ENCODE results near the gene IGF2BP2.
A peak's percentile ranks its signal among the peaks of the same experiment; 100 is the strongest.
"Not testable (repeated sequence)": the region's sequence is repeated elsewhere in the genome, so short reads cannot be mapped to it uniquely, and the experiment has no call there.

Gene IGF2BP2

DNA sequence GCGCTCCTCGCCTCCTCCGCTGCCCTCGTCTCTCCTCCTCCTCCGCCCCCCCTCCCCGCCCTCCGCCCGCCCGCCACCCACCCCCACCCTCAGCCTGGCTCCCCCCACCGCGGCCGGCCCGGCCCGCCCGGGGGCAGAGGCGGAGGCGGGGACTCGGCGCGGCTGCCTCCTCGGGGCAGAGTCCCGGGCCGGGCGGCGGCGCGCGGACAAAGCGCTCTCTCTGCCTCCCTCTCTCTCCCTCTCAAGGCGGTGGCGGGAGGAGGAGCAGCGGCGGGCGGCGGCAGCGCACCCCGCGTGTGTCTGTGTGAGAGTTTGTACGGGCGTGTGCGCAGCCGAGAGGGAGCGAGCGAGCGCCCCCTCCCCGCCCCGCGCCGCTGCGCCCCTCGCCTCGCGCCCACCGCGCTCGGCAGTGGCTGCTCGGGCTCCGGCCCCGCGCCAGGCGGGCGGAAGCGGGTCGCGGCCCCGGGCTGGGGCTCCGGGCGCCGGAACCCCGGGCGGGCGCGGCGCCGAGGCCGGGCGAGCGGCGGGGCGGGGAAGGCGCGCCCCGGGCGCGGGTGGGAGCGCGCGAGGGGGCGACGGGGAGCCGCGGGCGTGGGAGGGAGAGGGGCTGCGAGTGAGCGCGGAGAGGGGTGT lies at the start of gene IGF2BP2:
Gene IGF2BP2, minus strand, starts transcription at position 37 of the 633 bp plus-strand sequence. CDS start 82 bp downstream, outside the sequence.
- Mint-ChIP-seq H3K27ac (no peak within 1 kb of the TSS), H3K4me3 (peak within 1 kb of the TSS; percentile 70), H3K4me1 (ENCODE audit: low read depth) (peaks cover 8% of the 10 kb centered on the region), H3K9me3 (no peaks in the 10 kb centered on the region), H3K36me3 (ENCODE audit: low read depth) (peaks cover 2% of the 10 kb centered on the region), H3K27me3 (ENCODE audit: low read depth) (peaks cover 76% of the 10 kb centered on the region)
- DNase-seq (ENCODE audit: low spot score): peak; percentile 55

DNA sequence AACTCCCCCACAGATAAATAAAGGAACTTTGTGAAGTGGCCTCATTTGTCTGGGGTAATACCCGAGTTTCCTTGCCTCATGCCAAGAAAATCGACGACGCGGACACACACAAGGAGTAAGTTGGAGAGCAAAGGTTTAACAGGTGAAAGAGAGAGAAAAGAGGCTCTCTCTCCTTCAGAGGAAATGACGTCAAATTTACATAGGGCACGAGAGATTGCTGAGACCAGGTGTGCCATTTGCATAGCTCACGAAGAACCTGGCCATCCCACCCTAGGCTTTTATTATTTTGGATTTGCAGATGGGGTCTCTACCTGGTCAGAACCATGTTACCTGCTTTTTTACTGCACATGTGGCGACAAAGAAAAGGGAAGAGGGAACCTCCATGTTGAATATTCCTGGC lies 49.3 kb upstream of the IGF2BP2 start:
- DNase-seq (ENCODE audit: low spot score): no peak
- Mint-ChIP-seq H3K27ac (no peak overlapping the region), H3K36me3 (ENCODE audit: low read depth) (no peaks in the 10 kb centered on the region), H3K4me3 (no peak overlapping the region), H3K4me1 (ENCODE audit: low read depth) (no peaks in the 10 kb centered on the region), H3K9me3 (no peaks in the 10 kb centered on the region), H3K27me3 (ENCODE audit: low read depth) (no peaks in the 10 kb centered on the region)

- H3K36me3 Mint-ChIP-seq (ENCODE audit: low read depth): no peaks in the 10 kb centered on the region
- H3K9me3 Mint-ChIP-seq: no peaks in the 10 kb centered on the region
- H3K4me3 Mint-ChIP-seq: no peak overlapping the region
- H3K27me3 Mint-ChIP-seq (ENCODE audit: low read depth): peaks cover 13% of the 10 kb centered on the region
- no peak for DNase-seq (ENCODE audit: low spot score)
- no peaks in the 10 kb centered on the region for H3K4me1 Mint-ChIP-seq (ENCODE audit: low read depth)
- H3K27ac Mint-ChIP-seq: no peak overlapping the region
These were observed 42.8 kb upstream of the IGF2BP2 start for GRCh38 chr3:185867650-185868049.

DNA sequence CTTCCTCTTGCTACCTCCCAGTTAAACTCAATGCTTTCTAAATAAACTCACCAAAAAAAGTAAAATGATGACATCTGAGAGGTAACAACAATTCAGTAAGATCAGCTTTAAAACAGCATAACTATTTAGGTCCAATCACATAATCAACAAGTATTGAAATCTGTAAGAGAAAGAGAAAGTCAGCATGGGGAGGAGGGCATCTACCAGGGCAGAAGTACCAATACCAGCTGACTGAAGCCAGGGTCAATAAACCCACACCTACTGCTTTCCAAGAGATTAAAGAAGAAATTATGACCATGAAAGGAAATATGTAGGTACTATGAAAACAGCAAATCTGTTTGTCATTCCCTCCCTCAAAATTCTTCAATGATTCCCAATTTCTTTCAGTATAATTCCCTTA lies 42.2 kb upstream of the IGF2BP2 start:
- DNase-seq (ENCODE audit: low spot score): no peak
- Mint-ChIP-seq H3K27me3 (ENCODE audit: low read depth) (peaks cover 13% of the 10 kb centered on the region), H3K9me3 (no peaks in the 10 kb centered on the region), H3K36me3 (ENCODE audit: low read depth) (no peaks in the 10 kb centered on the region), H3K27ac (no peak overlapping the region), H3K4me3 (no peak overlapping the region), H3K4me1 (ENCODE audit: low read depth) (no peaks in the 10 kb centered on the region)

- no peaks in the 10 kb centered on the region for H3K36me3 Mint-ChIP-seq (ENCODE audit: low read depth)
- H3K27me3 Mint-ChIP-seq (ENCODE audit: low read depth): peaks cover 13% of the 10 kb centered on the region
- no peak overlapping the region for H3K27ac Mint-ChIP-seq
- no peak overlapping the region for H3K4me3 Mint-ChIP-seq
- H3K4me1 Mint-ChIP-seq (ENCODE audit: low read depth): no peaks in the 10 kb centered on the region
- DNase-seq (ENCODE audit: low spot score): no peak
- H3K9me3 Mint-ChIP-seq: no peaks in the 10 kb centered on the region
These were observed 41.7 kb upstream of the IGF2BP2 start for GRCh38 chr3:185866555-185866954.

GRCh38 chr3:185865247-185865646 lies 40.4 kb upstream of the IGF2BP2 start:
- H3K27ac Mint-ChIP-seq: no peak overlapping the region
- H3K27me3 Mint-ChIP-seq (ENCODE audit: low read depth): peaks cover 15% of the 10 kb centered on the region
- no peaks in the 10 kb centered on the region for H3K9me3 Mint-ChIP-seq
- H3K4me3 Mint-ChIP-seq: no peak overlapping the region
- H3K36me3 Mint-ChIP-seq (ENCODE audit: low read depth): no peaks in the 10 kb centered on the region
- H3K4me1 Mint-ChIP-seq (ENCODE audit: low read depth): no peaks in the 10 kb centered on the region
- no peak for DNase-seq (ENCODE audit: low spot score)

- H3K9me3 Mint-ChIP-seq: no peaks in the 10 kb centered on the region
- peaks cover 15% of the 10 kb centered on the region for H3K27me3 Mint-ChIP-seq (ENCODE audit: low read depth)
- H3K4me1 Mint-ChIP-seq (ENCODE audit: low read depth): no peaks in the 10 kb centered on the region
- H3K36me3 Mint-ChIP-seq (ENCODE audit: low read depth): no peaks in the 10 kb centered on the region
- H3K4me3 Mint-ChIP-seq: no peak overlapping the region
- no peak for DNase-seq (ENCODE audit: low spot score)
- H3K27ac Mint-ChIP-seq: no peak overlapping the region
These were observed 39.9 kb upstream of the IGF2BP2 start for GRCh38 chr3:185864767-185865166.

DNA sequence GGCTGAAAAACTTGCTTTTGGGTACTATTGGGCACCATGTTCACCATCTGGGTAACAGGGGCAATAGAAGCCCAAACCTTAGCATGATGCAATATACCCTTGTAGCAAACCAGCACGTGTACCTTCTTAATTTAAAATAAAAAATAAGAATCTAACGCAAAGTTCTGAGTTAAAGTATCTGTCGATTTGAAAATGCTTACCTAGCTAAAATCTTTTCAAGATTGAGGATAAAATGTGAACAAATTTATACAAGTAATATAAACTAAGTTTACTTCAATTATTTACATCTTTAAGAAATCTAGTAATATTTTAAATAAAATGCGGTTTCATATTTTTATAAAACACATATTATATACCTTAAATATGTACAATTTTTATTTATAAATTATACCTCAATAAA lies 38.1 kb upstream of the IGF2BP2 start:
- Mint-ChIP-seq H3K36me3 (ENCODE audit: low read depth) (no peaks in the 10 kb centered on the region), H3K27ac (no peak overlapping the region), H3K9me3 (no peaks in the 10 kb centered on the region), H3K4me3 (no peak overlapping the region), H3K27me3 (ENCODE audit: low read depth) (peaks cover 10% of the 10 kb centered on the region), H3K4me1 (ENCODE audit: low read depth) (no peaks in the 10 kb centered on the region)
- no peak for DNase-seq (ENCODE audit: low spot score)

DNA sequence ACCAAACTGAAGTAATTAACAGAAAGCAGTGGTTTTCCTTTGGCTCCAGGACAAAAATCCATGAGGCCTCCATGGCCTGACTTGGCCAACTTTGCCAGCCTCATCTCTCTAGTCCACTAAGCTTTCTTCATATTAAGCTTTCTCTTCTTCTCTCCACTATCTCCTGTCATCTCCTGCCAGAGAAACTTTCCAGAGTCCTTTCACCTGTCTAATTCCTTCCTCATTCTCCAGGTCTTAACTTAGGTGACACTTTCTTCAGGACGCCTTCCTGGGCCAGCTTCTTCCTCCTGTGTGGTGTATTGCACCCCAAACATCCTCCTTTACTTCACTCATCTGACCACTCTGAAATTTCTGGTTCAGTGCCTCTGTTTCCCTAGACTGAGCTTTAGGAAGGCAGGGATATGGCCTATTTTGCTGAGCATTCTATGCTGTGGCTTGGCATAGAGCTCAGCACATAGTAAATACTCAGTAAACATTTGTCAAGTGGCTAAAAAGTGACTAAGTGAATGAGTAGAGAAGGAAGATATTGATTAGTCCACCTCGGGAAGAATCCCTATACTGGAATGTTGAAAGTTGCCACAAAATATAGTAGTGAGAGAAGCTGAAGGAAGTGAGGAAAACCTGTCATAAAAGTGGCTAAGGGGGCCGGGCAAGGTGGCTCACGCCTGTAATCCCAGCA lies 34.6 kb upstream of the IGF2BP2 start:
- H3K9me3 Mint-ChIP-seq: peaks cover 6% of the 10 kb centered on the region
- no peaks in the 10 kb centered on the region for H3K4me1 Mint-ChIP-seq (ENCODE audit: low read depth)
- H3K4me3 Mint-ChIP-seq: no peak overlapping the region
- H3K27me3 Mint-ChIP-seq (ENCODE audit: low read depth): peaks cover 4% of the 10 kb centered on the region
- no peak overlapping the region for H3K27ac Mint-ChIP-seq
- no peaks in the 10 kb centered on the region for H3K36me3 Mint-ChIP-seq (ENCODE audit: low read depth)
- DNase-seq (ENCODE audit: low spot score): no peak

DNA sequence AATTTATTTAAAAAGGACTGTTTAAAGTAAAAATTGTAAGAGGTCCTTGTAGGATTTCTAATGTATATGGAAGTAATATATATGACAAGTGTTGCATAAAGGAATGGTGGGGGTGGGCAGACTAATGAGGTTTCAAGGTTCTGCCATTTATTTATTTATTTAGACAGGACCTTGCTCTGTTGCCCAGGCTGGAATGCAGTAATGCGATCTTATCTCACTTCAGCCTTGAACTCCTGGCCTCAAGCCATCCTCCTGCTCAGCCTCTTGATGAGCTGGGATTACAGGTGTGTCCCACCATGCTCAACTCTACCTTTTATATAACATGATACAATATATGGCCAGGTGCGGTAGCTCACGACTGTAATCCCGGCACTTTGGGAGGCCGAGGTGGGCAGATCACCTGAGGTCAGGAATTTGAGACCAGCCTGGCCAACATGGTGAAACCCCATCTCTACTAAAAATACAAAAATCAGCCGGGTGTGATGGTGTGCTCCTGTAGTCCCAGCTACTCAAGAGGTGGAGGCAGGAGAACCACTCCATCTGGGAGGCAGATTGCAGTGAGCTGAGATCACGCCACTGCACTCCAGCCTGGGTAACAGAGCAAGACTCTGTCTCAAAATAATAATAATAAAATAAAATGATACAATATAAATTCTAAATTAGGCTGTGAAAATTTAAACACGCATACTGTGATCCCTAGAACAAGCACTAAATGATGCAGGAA lies 33.8 kb upstream of the IGF2BP2 start:
- Mint-ChIP-seq H3K27me3 (ENCODE audit: low read depth) (peaks cover 4% of the 10 kb centered on the region), H3K4me3 (no peak overlapping the region), H3K27ac (no peak overlapping the region), H3K9me3 (peaks cover 6% of the 10 kb centered on the region), H3K36me3 (ENCODE audit: low read depth) (no peaks in the 10 kb centered on the region), H3K4me1 (ENCODE audit: low read depth) (no peaks in the 10 kb centered on the region)
- no peak for DNase-seq (ENCODE audit: low spot score)

DNA sequence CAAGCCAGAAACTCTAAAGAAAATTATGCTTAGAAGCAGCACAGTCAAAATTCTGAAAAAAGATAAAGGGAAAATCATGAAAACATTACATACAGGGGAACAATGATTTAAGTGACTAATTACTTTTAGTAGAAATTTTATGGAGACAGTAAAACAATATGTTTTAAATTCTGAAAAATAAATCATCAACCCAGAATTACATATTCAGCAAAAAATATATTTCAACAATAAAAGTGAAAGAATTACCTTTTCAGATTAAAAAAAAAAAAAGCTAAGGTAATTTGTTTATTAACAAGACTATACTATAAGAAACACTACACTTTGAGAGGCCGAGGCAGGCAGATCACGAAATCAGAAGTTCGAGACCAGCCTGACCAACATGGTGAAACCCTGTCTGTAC lies 32.4 kb upstream of the IGF2BP2 start:
- Mint-ChIP-seq H3K27me3 (ENCODE audit: low read depth) (peaks cover 4% of the 10 kb centered on the region), H3K4me1 (ENCODE audit: low read depth) (no peaks in the 10 kb centered on the region), H3K36me3 (ENCODE audit: low read depth) (no peaks in the 10 kb centered on the region)

DNA sequence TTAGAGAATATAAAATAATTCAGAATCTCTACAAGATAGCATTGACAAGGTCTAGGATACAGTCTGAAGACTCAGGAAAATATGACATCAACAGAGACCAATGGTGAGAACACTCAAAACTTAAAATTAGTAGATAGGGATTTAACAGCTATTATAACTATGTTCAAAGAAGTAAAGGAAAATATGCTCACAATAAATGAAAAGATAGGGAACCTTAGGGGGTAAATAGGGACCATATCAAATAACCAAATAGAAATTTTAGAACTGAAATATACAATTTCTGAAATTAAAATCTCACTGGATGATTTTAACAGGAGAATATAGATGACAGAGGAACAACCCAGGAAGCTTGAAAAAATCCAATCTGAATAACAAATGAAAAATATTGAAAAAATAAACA lies 31.8 kb upstream of the IGF2BP2 start:
- no peaks in the 10 kb centered on the region for H3K4me1 Mint-ChIP-seq (ENCODE audit: low read depth)
- no peak overlapping the region for H3K27ac Mint-ChIP-seq
- H3K36me3 Mint-ChIP-seq (ENCODE audit: low read depth): no peaks in the 10 kb centered on the region
- peaks cover 4% of the 10 kb centered on the region for H3K27me3 Mint-ChIP-seq (ENCODE audit: low read depth)
- no peak for DNase-seq (ENCODE audit: low spot score)
- H3K4me3 Mint-ChIP-seq: no peak overlapping the region
- peaks cover 6% of the 10 kb centered on the region for H3K9me3 Mint-ChIP-seq

More for the DNA sequence above, 32.4 kb upstream of the IGF2BP2 start:
- DNase-seq (ENCODE audit: low spot score): no peak
- H3K9me3 Mint-ChIP-seq: peaks cover 6% of the 10 kb centered on the region
- H3K4me3 Mint-ChIP-seq: no peak overlapping the region
- no peak overlapping the region for H3K27ac Mint-ChIP-seq

DNA sequence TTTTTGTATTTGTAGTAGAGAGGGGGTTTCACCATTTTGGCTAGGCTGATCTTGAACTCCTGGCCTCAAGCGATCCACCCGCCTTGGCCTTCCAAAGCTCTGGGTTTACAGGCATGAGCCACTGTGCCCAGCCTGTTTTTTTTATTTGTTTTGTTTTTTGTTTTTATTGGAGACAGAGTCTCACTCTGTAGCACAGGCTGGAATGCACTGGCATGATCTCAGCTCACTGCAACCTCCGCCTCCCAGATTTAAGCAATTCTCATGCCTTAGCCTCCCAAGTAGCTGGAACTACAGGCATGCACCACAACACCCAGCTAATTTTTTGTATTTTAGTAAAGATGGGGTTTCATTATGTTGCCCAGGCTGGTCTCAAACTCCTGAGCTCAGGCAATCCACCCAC lies 28.9 kb upstream of the IGF2BP2 start:
- H3K36me3 Mint-ChIP-seq (ENCODE audit: low read depth); DNase-seq (ENCODE audit: low spot score); H3K27me3 Mint-ChIP-seq (ENCODE audit: low read depth); H3K9me3 Mint-ChIP-seq; H3K4me3 Mint-ChIP-seq; H3K27ac Mint-ChIP-seq; H3K4me1 Mint-ChIP-seq (ENCODE audit: low read depth): not testable (repeated sequence)

DNA sequence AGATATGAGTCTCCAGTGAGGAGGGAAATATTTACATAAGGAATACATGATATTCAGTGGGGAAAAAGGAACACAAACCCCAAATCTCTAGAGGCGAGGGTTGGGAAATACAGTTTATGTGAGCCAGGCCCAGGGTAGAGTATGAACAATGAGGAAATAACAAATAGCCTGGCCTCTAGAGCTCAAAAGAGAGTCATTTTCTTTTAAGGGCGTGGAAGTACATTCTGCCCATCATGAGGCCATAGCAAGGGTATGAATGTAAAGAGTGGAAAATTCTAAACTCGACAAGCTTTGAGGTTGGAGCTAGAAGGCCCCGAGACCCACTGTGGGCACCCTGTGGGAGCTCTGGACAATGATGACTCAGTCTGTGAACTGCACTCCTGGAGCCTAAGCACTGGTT lies 27.8 kb upstream of the IGF2BP2 start:
- peaks cover 6% of the 10 kb centered on the region for H3K9me3 Mint-ChIP-seq

More for the DNA sequence above, 27.8 kb upstream of the IGF2BP2 start:
- Mint-ChIP-seq H3K4me3 (no peak overlapping the region), H3K27me3 (ENCODE audit: low read depth) (no peaks in the 10 kb centered on the region), H3K4me1 (ENCODE audit: low read depth) (no peaks in the 10 kb centered on the region), H3K36me3 (ENCODE audit: low read depth) (no peaks in the 10 kb centered on the region), H3K27ac (no peak overlapping the region)
- DNase-seq (ENCODE audit: low spot score): no peak

Data from T-helper 2 cell treated with Interferon-gamma antibody and Interleukin-4, amounts not matched to agents 5 μg/mL and 100 μg/mL, for 36 hours (primary cell).